H1 (cell line): ENCODE results near the gene SIX4. TPM values are rescaled to one million over a fixed set of nuclear protein-coding genes. Genes with fewer than 3 reads are reported as not detected.

Source experiments
- CTCF ChIA-PET: fragments of 300-600 bp; sonication (Branson Sonifier 250); formaldehyde crosslinking; loops from one replicate; lab custom pipeline; 2021; ENCODE audit not compliant: partially characterized antibody; lab: Charles Lee
- POLR2A ChIA-PET: fragments of 300-600 bp; sonication (Branson Sonifier 250); formaldehyde crosslinking; loops from one replicate; lab custom pipeline; 2021; ENCODE audit warnings: inconsistent platforms; ENCODE audit not compliant: partially characterized antibody; lab: Charles Lee
- DNase-seq, 2 experiments: peaks; one replicate each; pipeline versions ENCODE4 v3.0.0 to v3.0.0-alpha.2; 2010 to 2022; ENCODE audit warnings: low spot score in 2 of 2, low read depth in 1 of 2, mixed read lengths in 1 of 2
- FAIRE-seq: peaks from 2 replicates; lab custom pipeline; 2011; peaks lifted over from hg19 to GRCh38; lab: Jason Lieb, UNC
- H2AFZ ChIP-seq: 2 replicates; pipeline ENCODE4 v1.8.1; 2012; ENCODE audit warnings: low read length, inconsistent platforms
- H2AK5ac ChIP-seq: 2 replicates; pipeline ENCODE4 v1.6.1; 2013; ENCODE audit warnings: low read depth, low read length
- H2BK120ac ChIP-seq: replicated peaks from 2 replicates; pipeline ENCODE3; 2013; ENCODE audit warnings: low read depth, low read length, inconsistent platforms
- H2BK12ac ChIP-seq: 2 replicates; pipeline ENCODE4 v1.6.1; 2013; ENCODE audit warnings: low read depth, low read length
- H2BK15ac ChIP-seq: 2 replicates; pipeline ENCODE4 v1.6.1; 2013; ENCODE audit warnings: low read length
- H2BK20ac ChIP-seq: 2 replicates; pipeline ENCODE4 v1.6.1; 2013; ENCODE audit warnings: low read length
- H2BK5ac ChIP-seq: 2 replicates; pipeline ENCODE4 v1.6.1; 2013; ENCODE audit warnings: low read depth, low read length
- H3K14ac ChIP-seq: 2 replicates; pipeline ENCODE4 v1.6.1; 2013; ENCODE audit warnings: inconsistent platforms; ENCODE audit not compliant: insufficient read length
- H3K18ac ChIP-seq: 2 replicates; pipeline ENCODE4 v1.6.1; 2013; ENCODE audit warnings: low read length; ENCODE audit errors: extremely low read depth
- H3K23ac ChIP-seq: 2 replicates; pipeline ENCODE4 v1.6.1; 2013; ENCODE audit warnings: inconsistent platforms; ENCODE audit not compliant: insufficient read length
- H3K23me2 ChIP-seq: 2 replicates; pipeline ENCODE4 v1.6.1; 2013; ENCODE audit warnings: low read depth, low read length
- H3K27ac ChIP-seq: 2 replicates; pipeline ENCODE4 v1.6.1; 2011; ENCODE audit warnings: low read depth, low read length, inconsistent platforms
- H3K27me3 ChIP-seq, 4 experiments: replicated peaks in 1 of 4; 1 replicate in 1 of 4; 2 replicates in 3 of 4; pipeline versions ENCODE4 v1.6.1 to v1.8.1; 2011 to 2013; ENCODE audit warnings: low read length in 3 of 4, mild to moderate bottlenecking in 3 of 4, inconsistent platforms in 2 of 4, mixed read lengths in 2 of 4, moderate library complexity in 1 of 4; ENCODE audit not compliant: control insufficient read depth in 3 of 4, insufficient read depth in 3 of 4; ENCODE audit errors: extremely low read depth in 1 of 4
- H3K36me3 ChIP-seq, 4 experiments: 2 replicates each; pipeline versions ENCODE4 v1.6.1 to v1.8.1; 2011 to 2013; ENCODE audit warnings: mild to moderate bottlenecking in 4 of 4, low read length in 3 of 4, moderate library complexity in 2 of 4, control low read depth in 1 of 4, inconsistent platforms in 1 of 4; ENCODE audit not compliant: insufficient read depth in 4 of 4, control insufficient read depth in 2 of 4
- H3K4ac ChIP-seq: replicated peaks from 2 replicates; pipeline ENCODE3; 2013; ENCODE audit warnings: low read length, low read depth, mixed read lengths, inconsistent platforms; ENCODE audit not compliant: insufficient read length
- H3K4me1 ChIP-seq, 4 experiments: replicated peaks in 1 of 4; 1 replicate in 1 of 4; 2 replicates in 3 of 4; pipeline versions ENCODE4 v1.6.1 to v1.8.1; 2011 to 2013; ENCODE audit warnings: low read length in 3 of 4, inconsistent platforms in 2 of 4, mixed read lengths in 1 of 4; ENCODE audit not compliant: insufficient read depth in 4 of 4, control insufficient read depth in 3 of 4
- H3K4me2 ChIP-seq, 2 experiments: 2 replicates each; pipeline versions ENCODE4 v1.6.1 to v1.8.1; 2011 to 2013; ENCODE audit warnings: low read depth in 2 of 2, low read length in 2 of 2, control low read depth in 1 of 2, inconsistent platforms in 1 of 2, mild to moderate bottlenecking in 1 of 2; ENCODE audit not compliant: insufficient read depth in 1 of 2
- H3K4me3 ChIP-seq, 4 experiments: fragments of 200-600, 300-600 bp in 1 of 4; sonication (generic), shearing (Covaris generic), sonication (Bioruptor Twin) in 1 of 4; 2 replicates each; pipeline versions ENCODE4 v1.5.1 to v1.8.1; 2011 to 2016; ENCODE audit warnings: low read length in 4 of 4, low read depth in 3 of 4, control low read depth in 2 of 4, inconsistent platforms in 2 of 4, mild to moderate bottlenecking in 2 of 4, mixed read lengths in 1 of 4, moderate library complexity in 1 of 4; ENCODE audit not compliant: insufficient read depth in 2 of 4; ENCODE audit errors: extremely low read depth in 1 of 4
- H3K56ac ChIP-seq: replicated peaks from 2 replicates; pipeline ENCODE3; 2013; ENCODE audit warnings: low read depth, mild to moderate bottlenecking, mixed read lengths, low read length, inconsistent platforms; ENCODE audit not compliant: insufficient read length
- H3K79me1 ChIP-seq: 2 replicates; pipeline ENCODE4 v1.6.1; 2013; ENCODE audit warnings: low read depth, low read length, control low read depth
- H3K79me2 ChIP-seq, 2 experiments: 2 replicates each; pipeline versions ENCODE4 v1.6.1 to v1.8.1; 2012 to 2013; ENCODE audit warnings: low read length in 2 of 2, mild to moderate bottlenecking in 2 of 2, inconsistent platforms in 1 of 2; ENCODE audit not compliant: insufficient read depth in 2 of 2, control insufficient read depth in 1 of 2
- H3K9ac ChIP-seq, 4 experiments: replicated peaks in 1 of 4; 1 replicate in 1 of 4; 2 replicates in 3 of 4; pipeline versions ENCODE4 v1.6.1 to v1.8.1; 2011 to 2013; ENCODE audit warnings: low read depth in 3 of 4, low read length in 3 of 4, control low read depth in 2 of 4, mild to moderate bottlenecking in 2 of 4, moderate library complexity in 2 of 4, inconsistent platforms in 1 of 4; ENCODE audit errors: extremely low read depth in 1 of 4
- H3K9me3 ChIP-seq, 2 experiments: 2 replicates each; pipeline versions ENCODE4 v1.6.1 to v1.8.1; 2012 to 2013; ENCODE audit warnings: mild to moderate bottlenecking in 2 of 2, moderate library complexity in 2 of 2, control low read depth in 1 of 2, inconsistent platforms in 1 of 2, low read depth in 1 of 2, low read length in 1 of 2, mixed read lengths in 1 of 2; ENCODE audit not compliant: insufficient read depth in 2 of 2
- H4K20me1 ChIP-seq, 2 experiments: replicated peaks in 1 of 2; 2 replicates each; pipeline versions ENCODE3 to v1.8.1; 2011 to 2013; ENCODE audit warnings: inconsistent platforms in 2 of 2, low read length in 2 of 2, mild to moderate bottlenecking in 1 of 2; ENCODE audit not compliant: insufficient read depth in 2 of 2, control insufficient read depth in 1 of 2
- H4K5ac ChIP-seq: 2 replicates; pipeline ENCODE4 v1.6.1; 2013; ENCODE audit warnings: low read length, low read depth, mixed read lengths, inconsistent platforms; ENCODE audit not compliant: insufficient read length
- H4K8ac ChIP-seq: 2 replicates; pipeline ENCODE4 v1.8.0; 2013; ENCODE audit warnings: mild to moderate bottlenecking, moderate library complexity, low read length, inconsistent platforms; ENCODE audit not compliant: insufficient read depth; ENCODE audit errors: extremely low read depth
- H4K91ac ChIP-seq: replicated peaks from 2 replicates; pipeline ENCODE3; 2013; ENCODE audit warnings: low read length, mixed read lengths, inconsistent platforms; ENCODE audit not compliant: insufficient read length
- HDAC2 ChIP-seq, 2 experiments: fragments of 300-600 bp in 1 of 2; sonication (generic) in 1 of 2; IDR thresholded peaks; 2 replicates each; pipeline ENCODE4 v1.6.1; 2011 to 2012; ENCODE audit warnings: low read depth in 2 of 2, low read length in 2 of 2, mild to moderate bottlenecking in 2 of 2, moderate library complexity in 2 of 2, borderline replicate concordance in 1 of 2, inconsistent platforms in 1 of 2
- HDAC6 ChIP-seq: IDR thresholded peaks from one replicate; pipeline ENCODE4 v1.7.1; 2012; ENCODE audit warnings: low read depth, mild to moderate bottlenecking, inconsistent platforms, low read length, moderate library complexity
- MAFK ChIP-seq: IDR thresholded peaks from 2 replicates; pipeline ENCODE4 v1.6.1; 2012; ENCODE audit warnings: low read depth, mild to moderate bottlenecking, improper control_type of control experiment, low read length
- PHF8 ChIP-seq: fragments of 200-600 bp; sonication (generic); conservative IDR thresholded peaks from 2 replicates; pipeline ENCODE4 v1.7.1; 2012; ENCODE audit warnings: low read depth, mild to moderate bottlenecking, inconsistent platforms, low read length, moderate library complexity
- RBBP5 ChIP-seq: IDR thresholded peaks from 2 replicates; pipeline ENCODE4 v1.7.1; 2012; ENCODE audit warnings: low read depth, mild to moderate bottlenecking, inconsistent platforms, low read length, moderate library complexity, borderline replicate concordance
- RXRA ChIP-seq: IDR thresholded peaks from 2 replicates; pipeline ENCODE4 v1.6.1; 2011; ENCODE audit warnings: low read depth, mild to moderate bottlenecking, low read length, moderate library complexity; ENCODE audit not compliant: insufficient read depth
- SIX5 ChIP-seq: IDR thresholded peaks from 2 replicates; pipeline ENCODE4 v1.6.1; 2011; ENCODE audit warnings: mild to moderate bottlenecking, low read depth, low read length
- SP4 ChIP-seq: IDR thresholded peaks from 2 replicates; pipeline ENCODE4 v1.6.1; 2012; ENCODE audit warnings: low read length, inconsistent platforms
- SRF ChIP-seq: IDR thresholded peaks from 2 replicates; pipeline ENCODE4 v1.6.1; 2011; ENCODE audit warnings: mild to moderate bottlenecking, low read depth, low read length, moderate library complexity
- TAF1 ChIP-seq: IDR thresholded peaks from 2 replicates; pipeline ENCODE4 v1.6.1; 2011; ENCODE audit warnings: mild to moderate bottlenecking, low read depth, low read length
- USF2 ChIP-seq: IDR thresholded peaks from 2 replicates; pipeline ENCODE4 v1.6.1; 2011; ENCODE audit warnings: low read length, improper control_type of control experiment
- WGBS, 2 experiments: shearing (Covaris generic) in 1 of 2; methylation state at CpG; one replicate each; pipeline versions ENCODE4 v1.1.6 to v1.1.7; 2013 to 2015; ENCODE audit warnings: low lambda C conversion rate in 2 of 2, mixed read lengths in 2 of 2, inconsistent platforms in 1 of 2, low coverage in 1 of 2, missing lambda C conversion rate in 1 of 2; ENCODE audit not compliant: insufficient replicate concordance in 2 of 2, insufficient coverage in 1 of 2, insufficient read length in 1 of 2; ENCODE audit errors: extremely low coverage in 1 of 2, missing lambda C conversion rate in 1 of 2; 5-methylcytosine and 5-hydroxymethylcytosine counted together
- polyA plus RNA-seq, 7 experiments: library from polyadenylated mRNA; depleted of rRNA in 3 of 7; stranded (reverse) in 5 of 7; unstranded in 2 of 7; fragments of >200 nt in 5 of 7; fragments of 200-250 nt in 2 of 7; gene quantifications; 1 replicate in 5 of 7; 2 replicates in 1 of 7; 4 replicates in 1 of 7; pipeline versions ENCODE4 v1.2.1 to v1.2.3, GENCODE V29; 2011 to 2013; ENCODE audit warnings: missing spikeins in 2 of 7, mixed read lengths in 2 of 7
- total RNA-seq: library from RNA; stranded (reverse); fragmentation: NEBNext Ultra II Directional; extraction: Animal tissue kit (Norgen Biotek cat#: 25700); gene quantifications from 2 replicates; pipeline ENCODE4 v1.2.1, GENCODE V29; 2021
- TF ChIP-seq, protein P1 (sequence below): IDR thresholded peaks from 2 replicates; pipeline ENCODE4 v1.6.1; 2012; ENCODE audit warnings: low read length, inconsistent platforms

SIX4 gene
- total and polyA plus RNA-seq, 2 of the 8 experiments (the other 6 are each of a cell fraction or from before 2014, with no cell fraction given), result 9.0 to 38.9 TPM

DNA sequence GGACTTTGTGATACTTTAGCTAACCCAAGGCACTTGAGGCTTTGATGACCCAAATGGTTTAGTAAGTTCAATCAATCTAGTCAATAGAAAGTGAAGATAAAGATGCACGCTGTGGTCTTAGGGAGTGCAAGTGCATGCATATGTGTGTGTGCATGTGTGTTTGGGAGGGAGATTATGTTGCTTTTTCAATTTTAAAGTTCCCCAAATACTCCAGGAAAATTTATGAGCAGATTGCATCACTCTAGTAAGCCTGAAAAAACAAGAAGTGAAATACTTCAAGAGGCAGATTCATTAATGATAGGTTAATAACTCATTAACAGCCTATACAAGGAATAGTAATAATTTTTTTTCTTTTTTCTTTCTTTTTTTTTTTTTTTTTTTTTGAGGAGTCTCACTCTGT lies 62.4 kb downstream of the SIX4 start:
- Histone ChIP-seq H3K18ac (no peak overlapping the region), H2BK15ac (no peak overlapping the region), H3K79me1 (no peaks in the 10 kb centered on the region), H3K4me3 (no peak overlapping the region), H3K4me2 (no peak overlapping the region), H3K27ac (no peak overlapping the region), H3K56ac (no peak overlapping the region), H4K20me1 (no peaks in the 10 kb centered on the region), H3K4ac (peak overlapping the region; percentile 2), H2AFZ (no peak overlapping the region), H3K79me2 (no peaks in the 10 kb centered on the region), H2BK120ac (no peak overlapping the region), H3K14ac (no peak overlapping the region), H3K9ac (no peak overlapping the region), H4K5ac (no peak overlapping the region), H3K4me1 (peaks cover 0 to 6% (median 2%) of the 10 kb centered on the region in 4 experiments; a peak in 4 of 7 replicates), H3K36me3 (no peaks in the 10 kb centered on the region), H2BK5ac (no peak overlapping the region), H4K8ac (no peak overlapping the region), H3K27me3 (peaks cover 12 to 31% (median 27%) of the 10 kb centered on the region in 4 experiments), H3K23ac (no peak overlapping the region), H3K23me2 (peaks cover 12% of the 10 kb centered on the region), H2AK5ac (no peak overlapping the region), H2BK12ac (no peak overlapping the region), H2BK20ac (no peak overlapping the region), H3K9me3 (no peaks in the 10 kb centered on the region), H4K91ac (no peak overlapping the region)
- ChIA-PET CTCF (no interaction called here), POLR2A (no interaction called here)
- WGBS, 2 experiments, result 92% methylated on average over 1 of the region's 1 CpG; no CpG with 5 or more reads in 1 of the 2 experiments
- no peak for FAIRE-seq
- no peak for DNase-seq
- TF ChIP-seq SIX5, result no peak
- no peak for TF ChIP-seq TAF1
- TF ChIP-seq HDAC2 (IDR thresholded peaks at IDR 0.05; ENCODE audit: borderline replicate concordance in 1 of 2, low read depth in 2 of 2, low read length in 2 of 2), result no peak
- no peak for TF ChIP-seq PHF8
- TF ChIP-seq RXRA, result no peak
- TF ChIP-seq, protein P1, sequence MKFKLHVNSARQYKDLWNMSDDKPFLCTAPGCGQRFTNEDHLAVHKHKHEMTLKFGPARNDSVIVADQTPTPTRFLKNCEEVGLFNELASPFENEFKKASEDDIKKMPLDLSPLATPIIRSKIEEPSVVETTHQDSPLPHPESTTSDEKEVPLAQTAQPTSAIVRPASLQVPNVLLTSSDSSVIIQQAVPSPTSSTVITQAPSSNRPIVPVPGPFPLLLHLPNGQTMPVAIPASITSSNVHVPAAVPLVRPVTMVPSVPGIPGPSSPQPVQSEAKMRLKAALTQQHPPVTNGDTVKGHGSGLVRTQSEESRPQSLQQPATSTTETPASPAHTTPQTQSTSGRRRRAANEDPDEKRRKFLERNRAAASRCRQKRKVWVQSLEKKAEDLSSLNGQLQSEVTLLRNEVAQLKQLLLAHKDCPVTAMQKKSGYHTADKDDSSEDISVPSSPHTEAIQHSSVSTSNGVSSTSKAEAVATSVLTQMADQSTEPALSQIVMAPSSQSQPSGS, result no peak
- no peak for TF ChIP-seq RBBP5
- TF ChIP-seq SRF, result no peak
- TF ChIP-seq MAFK, result no peak
- no peak for TF ChIP-seq HDAC6
- no peak for TF ChIP-seq USF2
- TF ChIP-seq SP4, result no peak
